Mucosa of stomach (tissue), 1 donor: ENCODE measurements around the gene UCHL3.

Experiments
- H3K27me3 ChIP-seq: one replicate; pipeline ENCODE4 v1.7.0; 2013; ENCODE audit warnings: mild to moderate bottlenecking, low read length; ENCODE audit not compliant: control insufficient read depth, insufficient read depth
- H3K36me3 ChIP-seq: one replicate; pipeline ENCODE4 v1.7.0; 2013; ENCODE audit warnings: low read length; ENCODE audit not compliant: control insufficient read depth, insufficient read depth
- H3K4me1 ChIP-seq: one replicate; pipeline ENCODE4 v1.7.0; 2013; ENCODE audit warnings: mild to moderate bottlenecking, low read length; ENCODE audit not compliant: control insufficient read depth, insufficient read depth
- H3K4me3 ChIP-seq: one replicate; pipeline ENCODE4 v1.7.0; 2013; ENCODE audit warnings: low read length
- H3K9ac ChIP-seq: one replicate; pipeline ENCODE4 v1.7.0; 2013; ENCODE audit warnings: mild to moderate bottlenecking, low read length, moderate library complexity
- H3K9me3 ChIP-seq: one replicate; pipeline ENCODE4 v1.7.0; 2013; ENCODE audit warnings: mild to moderate bottlenecking, low read length, moderate library complexity; ENCODE audit not compliant: control insufficient read depth
- donor health status: Pancreatic carcinoma.

Gene UCHL3

GRCh38 chr13:75636436-75637180 is 87.0 kb downstream of the UCHL3 start:
- H3K9ac ChIP-seq, result peak overlapping the region; percentile 58

GRCh38 chr13:75637181-75637750 is 87.7 kb downstream of the UCHL3 start:
- peaks cover 9% of the 10 kb centered on the region for H3K27me3 ChIP-seq
- H3K9ac ChIP-seq, result no peak overlapping the region
- H3K4me1 ChIP-seq, result peaks cover 3% of the 10 kb centered on the region
- no peaks in the 10 kb centered on the region for H3K9me3 ChIP-seq
- H3K36me3 ChIP-seq, result no peaks in the 10 kb centered on the region
- no peak overlapping the region for H3K4me3 ChIP-seq

More at GRCh38 chr13:75636436-75637180, 87.0 kb downstream of the UCHL3 start:
- Histone ChIP-seq H3K9me3 (no peaks in the 10 kb centered on the region), H3K36me3 (no peaks in the 10 kb centered on the region), H3K4me1 (peaks cover 3% of the 10 kb centered on the region), H3K4me3 (peak overlapping the region; percentile 44), H3K27me3 (peaks cover 9% of the 10 kb centered on the region)

GRCh38 chr13:75639454-75639853 is 89.9 kb downstream of the UCHL3 start:
- no peaks in the 10 kb centered on the region for H3K36me3 ChIP-seq
- no peak overlapping the region for H3K4me3 ChIP-seq
- no peaks in the 10 kb centered on the region for H3K9me3 ChIP-seq
- H3K4me1 ChIP-seq, result peaks cover 3% of the 10 kb centered on the region
- no peak overlapping the region for H3K9ac ChIP-seq
- H3K27me3 ChIP-seq, result peaks cover 9% of the 10 kb centered on the region

DNA sequence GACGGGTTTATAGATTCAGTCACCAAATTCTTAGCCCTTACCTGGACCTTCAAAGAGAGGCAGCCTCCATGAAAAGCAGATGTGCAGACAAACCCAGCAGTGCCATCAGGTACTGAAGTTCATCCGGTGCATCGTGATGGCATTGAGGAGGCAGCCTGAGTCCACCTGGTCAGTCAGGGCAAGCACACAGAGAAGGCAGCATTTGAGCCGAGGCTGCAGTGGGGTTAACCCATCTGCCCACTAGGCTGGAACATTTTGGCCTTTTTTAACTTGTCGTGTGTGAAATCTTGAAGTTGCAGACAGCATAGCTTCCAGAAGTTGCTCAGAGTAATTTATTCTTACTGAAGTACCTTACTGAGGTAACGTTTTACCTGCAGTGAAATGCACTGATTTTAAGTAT is 91.4 kb downstream of the UCHL3 start:
- no peaks in the 10 kb centered on the region for H3K36me3 ChIP-seq
- peaks cover 3% of the 10 kb centered on the region for H3K4me1 ChIP-seq
- H3K4me3 ChIP-seq, result no peak overlapping the region
- peaks cover 6% of the 10 kb centered on the region for H3K27me3 ChIP-seq
- H3K9ac ChIP-seq, result no peak overlapping the region
- H3K9me3 ChIP-seq, result no peaks in the 10 kb centered on the region

- Histone ChIP-seq H3K9ac (no peak overlapping the region), H3K4me1 (no peaks in the 10 kb centered on the region), H3K27me3 (no peaks in the 10 kb centered on the region), H3K36me3 (no peaks in the 10 kb centered on the region), H3K9me3 (no peaks in the 10 kb centered on the region), H3K4me3 (no peak overlapping the region)
Observed at GRCh38 chr13:75643182-75643581, 93.6 kb downstream of the UCHL3 start.

GRCh38 chr13:75643693-75644092 is 94.1 kb downstream of the UCHL3 start:
- H3K4me3 ChIP-seq, result no peak overlapping the region
- H3K36me3 ChIP-seq, result no peaks in the 10 kb centered on the region
- H3K4me1 ChIP-seq, result no peaks in the 10 kb centered on the region
- no peaks in the 10 kb centered on the region for H3K9me3 ChIP-seq
- H3K9ac ChIP-seq, result no peak overlapping the region
- H3K27me3 ChIP-seq, result no peaks in the 10 kb centered on the region

- Histone ChIP-seq H3K9me3 (no peaks in the 10 kb centered on the region), H3K27me3 (no peaks in the 10 kb centered on the region), H3K4me3 (no peak overlapping the region), H3K4me1 (no peaks in the 10 kb centered on the region), H3K9ac (no peak overlapping the region), H3K36me3 (no peaks in the 10 kb centered on the region)
Observed at GRCh38 chr13:75645141-75645540, 95.5 kb downstream of the UCHL3 start.

DNA sequence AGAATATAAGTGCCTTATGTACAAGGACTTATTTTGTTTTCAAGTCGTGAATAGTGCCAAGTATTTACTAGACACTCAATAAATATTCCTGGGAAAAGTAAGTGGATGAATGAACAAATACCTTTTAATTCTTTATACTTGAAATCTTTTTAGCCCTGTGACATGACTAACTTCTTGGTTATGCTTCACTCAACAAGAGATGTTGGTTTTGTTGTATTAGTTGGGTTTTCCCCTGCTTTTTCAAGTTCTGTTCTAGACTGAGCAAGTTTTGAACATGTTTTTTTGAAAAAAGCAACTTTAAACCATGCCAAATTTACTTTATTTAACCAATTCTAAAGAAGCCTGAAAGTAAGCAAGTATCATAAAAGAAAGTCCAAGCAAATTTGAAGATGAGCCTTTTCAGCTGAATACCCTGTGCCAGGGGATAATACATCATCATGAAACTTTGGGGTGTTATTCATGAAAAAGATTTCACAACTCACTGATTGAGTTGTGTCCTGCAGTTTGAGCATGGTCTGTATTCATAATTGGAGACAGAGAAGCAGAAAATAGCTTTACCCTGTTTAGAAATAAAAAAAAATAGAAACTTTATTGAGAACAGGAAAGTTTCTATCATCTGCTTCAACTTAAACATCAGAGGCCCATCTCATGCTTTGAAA is 97.7 kb downstream of the UCHL3 start:
- Histone ChIP-seq H3K27me3 (no peaks in the 10 kb centered on the region), H3K9me3 (no peaks in the 10 kb centered on the region), H3K4me3 (no peak overlapping the region), H3K9ac (no peak overlapping the region), H3K36me3 (no peaks in the 10 kb centered on the region), H3K4me1 (no peaks in the 10 kb centered on the region)

GRCh38 chr13:75648446-75648845 is 98.9 kb downstream of the UCHL3 start:
- no peaks in the 10 kb centered on the region for H3K36me3 ChIP-seq

DNA sequence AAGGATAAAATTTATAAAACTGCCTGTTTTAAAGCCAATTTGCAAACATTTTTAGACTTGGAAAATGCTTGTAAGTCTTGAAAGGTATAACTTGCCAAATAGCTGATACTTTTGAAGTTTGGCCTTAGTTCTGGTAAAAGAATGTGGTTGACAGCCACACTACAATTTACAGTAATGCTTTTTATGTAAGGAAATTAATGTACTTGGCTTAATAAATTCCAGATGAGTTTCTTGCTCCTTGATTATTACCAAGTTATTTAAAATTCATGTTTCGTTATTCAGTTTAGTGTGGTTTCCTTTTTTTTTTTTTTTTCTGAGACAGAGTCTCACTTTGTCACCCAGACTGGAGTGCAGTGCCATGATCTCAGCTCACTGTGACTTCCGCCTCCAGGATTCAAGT is 101.4 kb downstream of the UCHL3 start:
- no peak overlapping the region for H3K4me3 ChIP-seq

More at GRCh38 chr13:75648446-75648845, 98.9 kb downstream of the UCHL3 start:
- Histone ChIP-seq H3K27me3 (no peaks in the 10 kb centered on the region), H3K4me3 (no peak overlapping the region), H3K4me1 (no peaks in the 10 kb centered on the region), H3K9me3 (no peaks in the 10 kb centered on the region), H3K9ac (no peak overlapping the region)

GRCh38 chr13:75652726-75653125 is 103.1 kb downstream of the UCHL3 start:
- Histone ChIP-seq H3K27me3 (no peaks in the 10 kb centered on the region), H3K9me3 (no peaks in the 10 kb centered on the region), H3K36me3 (no peaks in the 10 kb centered on the region), H3K9ac (no peak overlapping the region), H3K4me3 (no peak overlapping the region), H3K4me1 (no peaks in the 10 kb centered on the region)

More for the DNA sequence above, 101.4 kb downstream of the UCHL3 start:
- no peaks in the 10 kb centered on the region for H3K27me3 ChIP-seq
- H3K36me3 ChIP-seq, result no peaks in the 10 kb centered on the region
- no peak overlapping the region for H3K9ac ChIP-seq
- H3K9me3 ChIP-seq, result no peaks in the 10 kb centered on the region
- H3K4me1 ChIP-seq, result no peaks in the 10 kb centered on the region
